ENCODE results near the gene TAOK3.
"Not testable (repeated sequence)": the region's sequence is repeated elsewhere in the genome, so short reads cannot be mapped to it uniquely, and the experiment has no call there.

The TAOK3 gene

DNA sequence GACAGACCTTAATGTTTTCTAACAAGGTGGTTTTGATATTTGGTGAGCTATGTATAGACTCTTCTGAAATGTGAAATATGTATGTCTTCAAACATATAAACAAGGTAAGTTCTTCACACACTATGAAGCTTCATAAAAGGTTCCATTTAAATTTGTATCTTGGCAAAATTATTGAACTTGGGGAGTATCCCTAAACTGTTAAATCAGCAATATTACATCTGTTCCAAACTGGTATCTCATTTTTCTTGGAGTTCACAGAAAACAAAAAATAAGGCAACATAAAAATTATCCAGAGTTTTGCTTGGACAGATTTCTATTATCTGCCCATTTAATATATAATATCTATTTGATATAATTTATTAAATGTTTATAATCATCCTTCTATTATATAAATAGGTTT, 62.4 kb downstream of the TAOK3 start:
- no peak overlapping the region for H3K4me3 ChIP-seq (ENCODE audit: low read depth, low read length)
- in situ Hi-C loops (cut with HindIII; ENCODE audit: low sequenced_read_pairs) = no loop called here
- DNase-seq (ENCODE audit: low read depth, low spot score) = no peak
- TF ChIP-seq, protein P1, sequence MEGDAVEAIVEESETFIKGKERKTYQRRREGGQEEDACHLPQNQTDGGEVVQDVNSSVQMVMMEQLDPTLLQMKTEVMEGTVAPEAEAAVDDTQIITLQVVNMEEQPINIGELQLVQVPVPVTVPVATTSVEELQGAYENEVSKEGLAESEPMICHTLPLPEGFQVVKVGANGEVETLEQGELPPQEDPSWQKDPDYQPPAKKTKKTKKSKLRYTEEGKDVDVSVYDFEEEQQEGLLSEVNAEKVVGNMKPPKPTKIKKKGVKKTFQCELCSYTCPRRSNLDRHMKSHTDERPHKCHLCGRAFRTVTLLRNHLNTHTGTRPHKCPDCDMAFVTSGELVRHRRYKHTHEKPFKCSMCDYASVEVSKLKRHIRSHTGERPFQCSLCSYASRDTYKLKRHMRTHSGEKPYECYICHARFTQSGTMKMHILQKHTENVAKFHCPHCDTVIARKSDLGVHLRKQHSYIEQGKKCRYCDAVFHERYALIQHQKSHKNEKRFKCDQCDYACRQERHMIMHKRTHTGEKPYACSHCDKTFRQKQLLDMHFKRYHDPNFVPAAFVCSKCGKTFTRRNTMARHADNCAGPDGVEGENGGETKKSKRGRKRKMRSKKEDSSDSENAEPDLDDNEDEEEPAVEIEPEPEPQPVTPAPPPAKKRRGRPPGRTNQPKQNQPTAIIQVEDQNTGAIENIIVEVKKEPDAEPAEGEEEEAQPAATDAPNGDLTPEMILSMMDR (IDR thresholded peaks at IDR 0.05; ENCODE audit: low read depth, low read length) = no peak

DNA sequence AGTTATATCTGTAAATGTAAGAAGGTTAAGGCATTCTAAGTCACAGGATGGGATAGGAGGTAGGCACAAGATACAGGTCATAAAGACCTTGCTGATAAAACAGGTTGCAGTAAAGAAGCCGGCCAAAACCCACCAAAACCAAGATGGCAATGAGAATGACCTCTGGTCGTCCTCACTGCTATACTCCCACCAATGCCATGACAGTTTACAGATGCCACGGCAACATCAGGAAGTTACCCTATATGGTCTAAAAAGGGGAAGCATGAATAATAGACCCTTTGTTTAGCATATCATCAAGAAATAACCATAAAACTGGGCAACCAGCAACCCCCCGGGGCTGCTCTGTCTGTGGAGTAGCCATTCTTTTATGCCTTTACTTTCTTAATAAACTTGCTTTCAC, 64.7 kb downstream of the TAOK3 start:
- H3K4me3 ChIP-seq (ENCODE audit: low read depth, low read length); in situ Hi-C loops (cut with HindIII; ENCODE audit: low sequenced_read_pairs): not testable (repeated sequence)
- DNase-seq (ENCODE audit: low read depth, low spot score) = peak; percentile 72

DNA sequence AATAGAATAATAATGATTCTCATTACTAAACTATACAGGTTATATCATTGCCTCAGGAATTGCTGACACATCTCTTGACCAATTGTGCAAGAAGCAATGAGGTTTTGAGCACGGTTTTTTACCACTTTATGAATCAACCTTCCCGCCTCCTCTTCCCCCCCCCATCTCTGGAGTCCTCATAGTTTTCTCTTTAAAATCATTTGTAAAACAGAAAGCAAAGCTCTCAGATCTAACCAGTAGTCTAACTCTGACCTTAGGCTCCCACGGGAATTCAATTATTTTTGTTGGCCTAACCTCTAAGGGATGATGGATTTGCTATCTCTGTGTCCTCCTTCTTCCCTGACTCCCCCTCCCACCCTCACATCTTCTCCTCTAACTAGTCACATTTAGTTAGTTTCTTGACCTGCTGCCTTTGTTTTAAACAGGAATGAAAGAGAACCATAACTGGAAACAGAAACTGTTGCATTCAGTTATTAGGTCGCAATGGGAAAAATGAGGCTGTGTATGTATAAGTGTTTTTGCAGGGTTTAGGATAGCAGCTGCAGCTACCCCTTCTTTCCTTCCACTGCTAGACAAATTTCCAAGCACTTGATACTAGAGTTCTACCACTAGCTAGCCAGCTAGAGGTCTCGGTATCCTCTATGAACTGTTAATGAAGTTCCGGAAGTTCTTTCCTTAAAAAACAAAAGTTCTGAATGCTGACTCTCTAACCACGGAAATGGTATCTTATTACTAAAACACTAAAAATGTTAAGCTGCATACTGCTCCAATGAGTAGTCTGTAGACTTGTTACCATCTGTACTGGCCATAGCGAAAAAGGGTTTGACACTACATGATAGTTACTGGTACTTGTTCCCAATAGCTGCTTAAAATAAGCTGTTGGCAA, 65.4 kb downstream of the TAOK3 start:
- in situ Hi-C loops (cut with HindIII; ENCODE audit: low sequenced_read_pairs) = no loop called here
- peak; percentile 95 for DNase-seq (ENCODE audit: low read depth, low spot score)
- peak overlapping the region; percentile 32 for H3K4me3 ChIP-seq (ENCODE audit: low read depth, low read length)
- TF ChIP-seq, protein P1 (IDR thresholded peaks at IDR 0.05; ENCODE audit: low read depth, low read length) = no peak

DNA sequence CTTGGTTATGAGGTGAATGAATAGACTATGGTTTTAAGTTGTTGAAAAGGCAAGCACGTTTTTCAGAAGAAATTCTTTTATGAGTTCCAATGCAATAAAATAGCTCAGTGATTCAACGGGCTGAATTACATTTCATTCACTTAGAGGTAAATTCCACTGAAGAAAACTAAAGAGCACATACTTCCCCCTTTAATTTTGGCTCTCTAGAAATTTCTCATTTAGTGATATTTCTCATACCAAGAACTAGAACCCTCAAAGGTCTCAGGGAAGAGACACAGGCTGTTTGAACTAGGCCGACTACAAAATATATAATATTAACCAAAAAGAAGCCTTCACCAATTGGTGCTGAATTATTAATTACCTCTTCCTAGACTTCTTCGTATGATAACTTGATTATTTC, 68.6 kb downstream of the TAOK3 start:
- TF ChIP-seq, protein P1 (IDR thresholded peaks at IDR 0.05; ENCODE audit: low read depth, low read length) = no peak
- in situ Hi-C loops (cut with HindIII; ENCODE audit: low sequenced_read_pairs) = no loop called here
- no peak overlapping the region for H3K4me3 ChIP-seq (ENCODE audit: low read depth, low read length)
- DNase-seq (ENCODE audit: low read depth, low spot score) = no peak

DNA sequence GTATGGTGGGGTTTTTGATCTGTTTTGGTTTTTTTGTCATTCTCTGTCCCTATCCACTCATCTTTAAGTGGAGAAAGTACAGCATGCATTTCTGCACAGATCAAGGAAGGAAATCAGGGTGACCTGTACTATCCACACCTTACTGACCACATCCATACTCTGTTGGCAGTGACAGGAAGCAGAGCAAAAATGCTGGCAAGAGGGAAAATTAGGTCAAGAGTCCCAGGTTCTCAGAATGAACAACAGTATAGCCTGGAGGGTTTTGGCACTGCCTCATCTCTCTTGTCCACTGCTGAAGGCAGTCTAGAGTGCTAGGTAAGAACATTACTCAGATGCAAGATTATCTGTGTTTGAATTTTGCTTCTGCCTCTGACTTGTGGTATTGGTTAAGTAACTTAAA, 70.7 kb downstream of the TAOK3 start:
- in situ Hi-C loops (cut with HindIII; ENCODE audit: low sequenced_read_pairs) = no loop called here
- DNase-seq (ENCODE audit: low read depth, low spot score) = peak; percentile 20
- TF ChIP-seq, protein P1 (IDR thresholded peaks at IDR 0.05; ENCODE audit: low read depth, low read length) = no peak
- no peak overlapping the region for H3K4me3 ChIP-seq (ENCODE audit: low read depth, low read length)

DNA sequence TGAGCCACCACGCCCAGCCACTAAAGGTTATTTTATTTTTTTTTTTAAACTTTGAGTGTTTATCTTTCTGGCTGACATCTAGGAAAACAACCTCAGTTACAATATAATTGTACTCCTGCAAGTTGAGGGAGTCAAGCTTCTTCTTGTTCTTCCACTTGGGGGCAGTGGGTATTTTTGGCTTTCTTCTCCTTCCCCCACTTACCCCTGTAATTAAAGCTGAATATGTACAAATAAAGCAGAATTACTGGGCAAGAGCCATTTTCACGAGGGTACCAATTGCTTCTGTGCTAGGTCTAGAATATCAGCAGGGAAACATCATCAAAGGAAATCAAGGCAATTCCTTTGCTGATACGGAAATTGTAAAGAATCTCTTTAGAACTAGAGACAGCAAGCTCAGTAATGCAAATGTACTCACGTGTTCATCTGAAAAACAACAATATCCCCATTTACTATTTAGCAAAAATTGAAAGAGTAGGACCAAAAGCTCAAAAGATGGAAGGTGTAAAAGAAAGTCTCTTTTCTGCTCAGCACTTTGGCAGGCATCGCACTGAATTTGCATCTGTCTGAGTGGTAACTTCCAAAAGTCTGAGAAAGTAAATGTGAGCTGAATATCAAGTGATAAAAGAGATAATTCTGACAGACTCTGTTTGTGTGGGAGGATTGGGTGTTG, 72.8 kb downstream of the TAOK3 start:
- in situ Hi-C loops (cut with HindIII; ENCODE audit: low sequenced_read_pairs) = no loop called here
- no peak overlapping the region for H3K4me3 ChIP-seq (ENCODE audit: low read depth, low read length)
- TF ChIP-seq, protein P1 (IDR thresholded peaks at IDR 0.05; ENCODE audit: low read depth, low read length) = peak; percentile 7
- DNase-seq (ENCODE audit: low read depth, low spot score) = peak; percentile 18

DNA sequence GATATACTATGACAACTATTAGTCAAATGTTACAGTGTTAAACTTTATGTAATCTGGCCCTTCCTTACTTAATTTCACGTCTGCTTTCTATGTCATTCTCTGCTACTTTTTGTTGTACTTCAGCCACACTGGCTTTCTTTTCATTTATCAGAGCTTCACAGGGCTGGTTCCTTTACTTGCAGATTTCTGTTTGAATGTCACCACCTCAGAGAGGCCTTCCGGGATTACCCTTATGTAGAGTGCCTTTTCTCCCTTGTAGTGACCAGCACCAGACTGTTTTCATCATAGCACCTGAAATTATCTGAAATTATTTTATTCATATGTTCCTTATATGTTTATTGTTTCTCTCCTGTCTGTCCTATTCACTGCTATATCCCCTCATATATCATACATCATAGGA, 75.4 kb downstream of the TAOK3 start:
- H3K4me3 ChIP-seq (ENCODE audit: low read depth, low read length) = no peak overlapping the region
- TF ChIP-seq, protein P1 (IDR thresholded peaks at IDR 0.05; ENCODE audit: low read depth, low read length) = no peak
- in situ Hi-C loops (cut with HindIII; ENCODE audit: low sequenced_read_pairs) = no loop called here
- no peak for DNase-seq (ENCODE audit: low read depth, low spot score)

All from astrocyte of the spinal cord (primary cell).